NCI-H748 (cell line): ENCODE measurements around the gene ANKRD33B.

Experiments
- DNase-seq: peaks from one replicate; lab custom pipeline; 2025; ENCODE audit not compliant: unreplicated experiment; lab: John Stamatoyannopoulos, UW

The ANKRD33B gene

DNA sequence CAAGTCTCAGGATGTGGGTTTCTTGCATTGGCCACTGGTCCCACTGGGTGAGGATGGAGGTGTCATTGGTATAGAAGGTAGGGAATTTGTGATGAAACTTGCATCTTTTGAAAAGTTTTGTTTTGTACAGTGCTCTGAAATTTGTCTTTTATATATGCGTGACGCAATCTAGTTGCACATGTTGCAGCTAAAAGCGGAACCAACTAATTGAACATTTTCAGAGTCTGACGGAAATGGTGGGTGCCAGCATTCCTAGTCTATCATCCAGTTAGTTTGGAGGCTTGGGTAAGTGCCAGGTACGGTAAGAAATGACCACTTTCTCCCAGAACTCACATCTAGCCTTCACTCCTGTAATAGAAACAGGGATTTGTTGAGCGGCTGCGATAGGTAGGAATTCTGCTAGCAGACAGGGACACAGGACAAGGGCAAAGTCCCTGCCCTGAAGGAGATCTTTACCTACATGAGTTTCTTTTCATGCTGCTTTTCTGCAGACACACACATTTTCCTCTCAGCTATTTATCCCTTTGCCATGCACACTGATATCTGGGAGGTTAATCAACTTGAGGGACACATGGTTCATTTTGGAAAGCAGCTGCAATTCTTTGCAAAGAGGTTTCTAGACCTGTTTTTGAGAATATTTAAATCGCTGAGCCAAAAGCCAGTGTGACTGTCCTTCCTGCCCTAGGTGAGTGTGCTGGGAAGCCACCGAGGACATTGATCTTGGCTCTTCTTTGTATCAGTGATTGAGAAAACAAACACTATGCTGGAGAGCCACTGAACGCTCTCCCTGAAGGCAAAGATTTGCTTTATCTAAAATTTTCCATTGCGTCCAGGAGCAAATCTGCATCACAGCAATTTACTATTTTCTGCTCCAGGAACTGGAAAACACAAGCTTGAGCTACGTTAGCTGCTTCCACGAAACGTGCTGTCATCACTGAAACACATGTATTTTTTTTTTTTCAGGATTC is 107.5 kb downstream of the ANKRD33B start:
- DNase-seq: no peak

DNA sequence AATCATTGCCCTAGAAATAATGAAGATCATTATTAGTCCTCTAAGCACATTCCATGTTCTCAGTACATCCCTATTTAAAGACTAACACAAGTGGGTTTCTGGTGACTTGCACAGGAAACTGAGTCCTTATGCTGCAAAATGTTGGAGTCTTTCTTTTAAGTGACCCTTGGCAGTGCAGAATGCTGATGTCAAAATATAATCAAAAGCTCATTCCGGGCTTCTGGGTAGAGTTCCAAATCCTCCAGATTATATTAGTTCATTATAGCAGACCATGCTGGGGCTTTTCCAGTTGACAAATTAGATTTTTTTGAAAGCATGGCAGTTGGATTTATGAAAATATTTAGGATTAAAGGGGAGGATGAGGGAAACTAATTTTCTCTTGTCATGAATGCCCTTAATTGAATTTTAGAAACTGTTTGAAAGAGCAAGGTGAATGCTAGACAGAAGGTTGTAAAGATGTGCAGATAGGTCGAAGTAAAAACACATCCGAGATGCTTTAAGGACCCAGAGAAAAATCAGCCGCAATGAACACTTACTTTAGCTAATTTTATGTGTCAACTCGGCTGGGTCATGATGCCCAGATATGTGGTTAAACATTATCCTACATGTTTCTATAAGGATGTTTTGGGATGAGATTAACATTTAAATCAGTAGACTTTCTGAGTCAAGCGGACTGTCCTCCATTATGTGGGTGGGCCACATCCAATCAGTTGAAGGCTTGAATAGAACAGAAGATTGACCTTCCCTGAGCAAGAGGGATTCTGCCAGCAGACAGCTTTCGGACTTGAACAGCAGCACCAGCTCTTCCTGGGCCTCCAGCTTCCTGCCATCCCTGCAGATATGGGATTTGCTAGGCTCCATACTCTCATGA is 108.5 kb downstream of the ANKRD33B start:
- DNase-seq: no peak

DNA sequence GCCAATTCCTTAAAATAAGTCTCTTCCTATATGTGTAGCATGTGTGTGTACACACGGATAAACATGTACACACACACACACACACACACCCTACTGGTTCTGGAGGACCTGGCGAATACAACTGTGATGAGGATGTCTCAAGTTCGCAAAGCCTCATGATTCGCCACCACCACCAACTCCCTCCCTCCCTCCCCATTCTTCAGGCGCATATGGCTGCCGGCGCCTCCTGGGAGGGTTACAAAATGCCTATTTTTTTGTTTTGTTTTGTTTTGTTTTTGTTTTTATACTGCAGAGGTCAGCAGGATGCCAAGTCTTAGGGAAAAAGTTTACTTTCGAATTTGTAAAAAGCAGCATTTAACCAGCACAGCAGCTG is 109.1 kb downstream of the ANKRD33B start:
- no peak for DNase-seq

DNA sequence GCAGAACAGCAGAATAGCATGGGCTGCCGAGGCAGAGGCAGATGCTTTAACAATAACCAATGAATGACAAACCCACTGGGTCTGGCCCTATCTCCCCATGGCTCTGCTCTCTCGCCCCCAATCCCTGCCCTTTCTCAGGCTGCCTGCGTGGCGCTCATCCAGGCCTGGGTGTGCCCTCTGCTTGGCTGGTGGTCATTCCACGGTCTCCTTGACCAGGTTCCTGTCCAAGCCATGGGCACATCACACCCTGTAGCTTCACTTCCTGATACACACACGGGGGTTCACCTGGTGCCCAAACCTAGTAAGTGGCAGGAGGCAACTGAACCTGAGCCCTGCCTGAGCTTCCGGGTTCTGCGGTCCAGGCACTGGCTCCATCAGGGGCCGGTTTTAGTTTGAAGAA is 109.5 kb downstream of the ANKRD33B start:
- DNase-seq: no peak

DNA sequence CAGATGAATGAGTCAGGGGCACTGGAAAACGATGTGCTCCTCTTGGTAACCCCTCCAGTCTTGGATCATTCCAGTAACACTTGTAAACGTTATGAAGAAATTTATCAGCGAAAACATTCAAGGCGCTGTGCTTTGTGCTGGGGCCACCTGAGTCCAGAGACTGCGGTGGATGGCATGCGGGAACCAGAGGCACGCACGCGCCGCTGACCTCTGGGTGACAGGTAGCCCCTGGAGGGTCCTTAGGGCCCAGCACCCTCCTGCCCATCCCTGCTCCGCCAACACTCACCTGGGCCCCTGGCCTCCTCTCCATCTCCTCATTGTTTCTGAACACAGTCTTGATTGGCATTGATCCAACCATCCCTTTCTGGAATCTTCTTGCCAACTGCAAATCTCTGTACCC is 110.2 kb downstream of the ANKRD33B start:
- no peak for DNase-seq

DNA sequence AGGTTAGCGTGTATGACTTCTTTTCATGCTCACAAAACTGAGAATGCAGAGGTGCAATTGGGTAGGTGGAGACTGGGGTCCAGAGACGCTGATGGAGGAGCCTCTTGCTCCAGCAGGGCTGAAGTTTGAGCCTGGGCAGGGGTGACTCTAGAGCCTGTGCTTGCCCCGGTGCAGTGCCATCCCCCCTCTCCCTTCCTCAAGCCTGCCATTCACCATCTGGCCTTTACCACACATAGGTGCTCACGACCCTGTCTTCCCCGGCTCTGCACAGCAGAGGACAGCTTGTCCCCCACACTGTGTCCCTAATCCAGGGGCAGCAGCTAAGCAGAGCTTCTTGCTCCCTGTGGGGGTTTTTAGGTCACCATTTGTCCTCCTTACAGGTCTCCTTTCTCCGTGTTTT is 110.7 kb downstream of the ANKRD33B start:
- no peak for DNase-seq

DNA sequence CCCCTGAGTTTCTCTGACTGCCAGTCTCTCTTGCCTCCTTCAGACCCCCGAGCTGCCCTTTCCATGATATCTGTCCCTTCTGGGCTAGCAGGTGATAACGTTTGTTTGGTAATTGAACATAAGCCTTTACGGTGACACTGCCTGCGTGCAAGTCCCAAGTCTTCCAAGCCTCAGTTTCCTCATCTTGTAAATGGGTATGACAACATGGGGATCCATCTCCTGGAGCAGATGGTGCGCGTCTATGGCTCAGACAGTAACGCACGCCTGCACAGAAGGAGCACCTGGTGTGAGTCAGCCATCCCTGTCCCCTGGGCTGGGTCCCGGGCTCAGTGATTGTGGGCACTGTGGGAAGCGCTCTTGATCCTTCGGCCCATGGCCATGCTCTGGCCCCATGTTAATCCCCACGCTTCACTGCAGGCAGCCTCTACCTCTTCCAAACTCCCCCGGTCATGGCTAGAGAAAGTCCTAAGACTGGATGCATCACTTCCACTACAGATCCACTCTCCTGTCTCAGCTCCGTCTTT is 111.4 kb downstream of the ANKRD33B start:
- DNase-seq: no peak

DNA sequence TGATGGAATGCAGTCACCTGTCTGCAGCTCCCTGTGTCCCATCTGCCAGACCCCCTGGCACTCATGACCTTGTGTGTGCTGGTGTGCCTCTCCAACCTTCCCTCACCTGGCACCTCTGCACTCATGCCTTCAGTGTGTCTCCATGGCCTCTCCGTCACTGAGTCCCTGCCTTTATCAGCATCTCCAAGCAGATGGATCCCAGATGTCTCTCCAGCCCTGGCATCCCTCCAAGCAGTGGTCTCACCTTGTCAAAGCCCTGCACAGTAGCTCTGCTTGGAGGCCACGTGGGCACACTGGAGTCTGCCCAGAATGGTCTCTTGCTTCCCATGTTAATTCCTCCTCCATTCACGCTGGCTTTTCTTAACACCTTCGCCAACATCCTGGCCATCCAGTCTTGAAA is 112.4 kb downstream of the ANKRD33B start:
- no peak for DNase-seq

DNA sequence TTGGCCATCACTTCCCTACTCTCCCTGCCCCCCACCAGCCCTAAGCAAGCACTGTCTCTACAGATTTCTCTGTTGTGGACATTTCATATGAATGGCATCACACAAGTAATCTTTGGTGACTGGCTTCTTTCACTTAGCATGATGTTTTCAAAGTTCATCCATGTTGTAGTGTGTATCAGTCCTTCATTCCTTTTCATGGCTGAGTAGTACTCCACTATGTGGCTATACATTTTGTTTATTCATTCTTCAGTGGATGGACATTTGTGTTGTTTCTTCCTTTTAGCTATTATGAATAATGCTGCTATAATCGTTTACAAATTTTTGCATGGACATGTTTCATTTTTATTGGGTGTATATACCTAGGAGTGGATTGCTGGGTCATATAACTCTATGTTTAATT is 113.1 kb downstream of the ANKRD33B start:
- no peak for DNase-seq

DNA sequence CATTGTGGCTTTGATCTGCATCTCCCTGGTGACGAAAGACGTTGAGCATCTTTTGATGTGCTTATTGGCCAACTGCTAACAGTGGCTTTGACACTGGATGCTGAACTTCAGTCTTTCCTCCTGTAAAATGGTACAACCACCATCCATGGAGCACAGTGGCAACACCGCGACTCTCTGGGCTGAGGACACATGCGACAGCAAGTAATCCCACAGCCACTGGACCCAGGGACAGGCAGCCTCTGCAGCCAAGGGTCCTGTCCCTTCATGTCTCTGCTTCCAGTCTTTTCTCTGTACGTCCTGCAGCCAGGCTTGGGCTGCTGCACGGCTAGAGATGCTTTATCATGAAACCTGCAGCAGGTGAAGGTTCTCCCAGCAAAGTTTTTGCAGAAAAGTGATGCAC is 113.7 kb downstream of the ANKRD33B start:
- DNase-seq: no peak

DNA sequence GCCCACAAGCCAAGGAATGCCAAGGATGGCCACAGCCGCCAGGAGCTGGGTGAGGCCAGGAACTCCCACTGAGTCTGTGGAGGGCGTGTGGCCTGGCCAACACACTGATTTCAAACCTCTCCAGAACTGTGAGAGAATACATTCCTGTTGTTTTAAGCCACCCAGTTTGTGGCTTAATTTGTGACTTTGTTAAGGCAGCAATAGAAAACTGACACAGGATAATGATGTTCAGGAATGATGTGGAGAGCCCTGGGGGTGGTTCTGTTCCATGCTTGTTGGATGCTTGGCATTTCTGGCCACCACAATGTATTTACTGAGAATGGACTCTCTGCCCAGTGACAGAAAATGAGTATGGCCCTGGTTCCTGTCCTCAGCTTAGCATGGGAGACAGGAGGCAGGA is 114.4 kb downstream of the ANKRD33B start:
- no peak for DNase-seq

DNA sequence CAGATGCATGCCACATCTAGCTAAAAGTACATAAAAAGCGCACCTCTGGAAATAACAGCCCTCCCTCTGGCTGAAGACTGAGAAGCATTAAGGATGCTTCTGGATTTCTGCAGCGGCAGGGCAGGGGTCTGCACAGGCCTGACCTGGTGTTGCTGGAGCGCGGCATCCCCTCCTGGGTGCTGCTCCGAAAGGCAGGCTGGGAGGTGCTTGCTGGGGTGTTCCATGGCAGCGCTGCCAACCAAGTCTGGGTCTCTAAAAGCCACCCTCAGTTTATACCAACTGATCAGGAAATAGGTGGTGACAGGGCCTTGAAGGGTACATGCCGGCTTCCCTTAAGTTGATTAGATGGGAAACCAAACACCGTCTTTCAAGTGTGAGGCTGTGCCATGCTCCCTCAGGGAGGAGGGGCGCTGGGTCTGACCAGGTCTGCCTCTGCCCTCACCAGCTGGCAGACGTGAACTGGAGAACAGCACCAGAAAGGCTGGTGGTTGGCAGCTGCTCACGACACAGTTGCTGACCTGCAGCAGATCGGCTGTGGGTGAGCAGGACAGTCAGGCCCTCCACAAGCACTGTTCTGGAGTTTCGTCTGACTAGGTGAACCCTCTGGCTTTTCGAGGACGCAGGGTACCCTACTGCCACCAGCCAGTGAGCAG is 115.6 kb downstream of the ANKRD33B start:
- no peak for DNase-seq

DNA sequence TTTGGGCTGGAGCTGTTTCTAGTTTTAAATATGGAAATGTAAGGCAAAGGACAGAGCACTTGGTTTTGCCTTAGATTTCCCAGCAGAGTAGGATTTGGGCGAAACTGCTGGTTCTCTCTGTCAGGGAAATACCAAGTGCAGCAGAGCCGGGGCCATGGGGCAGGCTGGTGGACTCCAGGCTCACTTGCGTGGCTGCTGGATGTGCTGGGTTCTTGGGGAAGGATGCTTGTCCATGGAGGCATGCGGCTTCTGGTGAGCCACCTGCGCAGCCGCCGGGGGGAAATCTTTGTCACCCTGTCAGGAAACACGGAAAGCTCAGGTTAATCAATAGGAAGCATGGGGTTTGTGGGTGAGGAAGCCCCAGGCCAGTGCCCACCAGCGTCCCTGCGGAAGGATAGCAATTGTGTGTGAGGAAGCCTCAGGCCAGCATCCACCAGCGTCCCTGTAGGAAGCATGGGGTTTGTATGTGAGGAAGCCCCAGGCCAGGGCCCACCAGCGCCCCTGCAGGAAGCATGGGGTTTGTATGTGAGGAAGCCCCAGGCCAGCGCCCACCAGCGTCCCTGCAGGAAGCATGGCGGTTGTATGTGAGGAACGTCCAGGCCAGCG is 117.1 kb downstream of the ANKRD33B start:
- DNase-seq: no peak

DNA sequence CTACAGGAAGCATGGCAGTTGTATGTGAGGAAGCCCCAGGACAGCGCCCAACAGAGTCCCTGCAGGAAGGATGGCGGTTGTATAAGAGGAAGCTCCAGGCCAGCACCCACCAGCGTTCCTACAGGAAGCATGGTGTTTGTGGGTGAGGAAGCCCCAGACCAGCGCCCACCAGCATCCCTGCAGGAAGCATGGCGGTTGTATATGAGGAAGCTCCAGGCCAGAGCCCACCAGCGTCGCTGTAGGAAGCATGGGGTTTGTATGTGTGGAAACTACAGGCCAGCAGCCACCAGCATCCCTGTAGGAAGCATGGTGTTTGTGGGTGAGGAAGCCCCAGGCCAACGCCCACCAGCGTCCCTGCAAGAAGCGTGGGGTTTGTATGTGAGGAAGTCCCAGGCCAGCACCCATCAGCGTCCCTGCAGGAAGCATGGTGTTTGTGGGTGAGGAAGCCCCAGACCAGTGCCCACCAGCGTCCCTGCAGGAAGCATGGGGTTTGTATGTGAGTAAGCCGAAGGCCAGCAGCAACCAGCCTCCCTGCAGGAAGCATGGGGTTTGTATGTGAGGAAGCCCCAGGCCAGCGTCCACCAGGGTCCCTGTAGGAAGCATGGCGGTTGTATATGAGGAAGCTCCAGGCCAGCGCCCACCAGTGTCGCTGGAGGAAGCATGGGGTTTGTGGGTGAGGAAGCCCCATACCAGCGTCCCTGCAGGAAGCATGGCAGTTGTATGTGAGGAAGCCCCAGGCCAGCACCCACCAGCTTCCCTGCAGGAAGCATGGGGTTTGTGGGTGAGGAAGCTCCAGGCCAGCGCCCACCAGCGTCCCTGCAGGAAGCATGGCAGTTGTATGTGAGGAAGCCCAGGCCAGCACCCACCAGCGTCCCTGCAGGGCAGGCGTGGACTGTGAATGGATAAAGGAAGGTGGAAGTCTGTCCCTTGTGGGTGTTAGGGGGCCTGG is 118.1 kb downstream of the ANKRD33B start:
- no peak for DNase-seq

DNA sequence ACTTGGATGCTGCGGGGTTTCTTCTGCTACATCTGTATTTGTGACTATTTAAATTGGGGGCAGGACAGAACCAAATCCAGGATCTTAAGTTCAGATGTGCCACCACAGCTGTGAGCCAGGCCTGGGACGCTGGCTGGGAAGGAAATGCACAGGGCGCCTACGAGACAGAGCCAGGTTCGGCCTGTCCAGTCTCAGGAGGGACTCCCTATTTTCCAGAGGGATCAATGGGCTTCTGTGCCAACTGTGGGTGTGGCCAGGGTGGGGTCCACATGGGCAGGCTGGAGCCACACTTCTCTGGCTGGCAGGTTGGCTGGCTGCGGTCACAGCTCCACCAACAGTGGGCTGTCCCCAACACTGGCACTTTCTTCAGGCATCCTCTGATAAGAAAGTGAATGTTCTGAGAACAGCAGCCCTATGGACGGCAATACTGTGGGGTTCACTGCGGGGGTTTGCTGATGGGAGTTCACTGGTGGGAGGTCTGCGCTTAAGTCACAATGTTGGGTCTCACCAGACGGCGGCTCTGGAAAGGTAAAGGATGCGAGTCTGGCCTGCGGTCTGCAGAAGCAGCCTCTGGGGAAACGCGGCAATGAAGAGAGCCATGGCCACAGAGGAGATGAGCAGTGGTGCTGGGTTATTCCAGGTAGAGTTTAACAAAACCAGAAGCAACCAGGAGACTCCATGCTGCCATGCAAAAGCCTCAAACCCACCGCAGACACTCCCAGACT is 119.1 kb downstream of the ANKRD33B start:
- no peak for DNase-seq

DNA sequence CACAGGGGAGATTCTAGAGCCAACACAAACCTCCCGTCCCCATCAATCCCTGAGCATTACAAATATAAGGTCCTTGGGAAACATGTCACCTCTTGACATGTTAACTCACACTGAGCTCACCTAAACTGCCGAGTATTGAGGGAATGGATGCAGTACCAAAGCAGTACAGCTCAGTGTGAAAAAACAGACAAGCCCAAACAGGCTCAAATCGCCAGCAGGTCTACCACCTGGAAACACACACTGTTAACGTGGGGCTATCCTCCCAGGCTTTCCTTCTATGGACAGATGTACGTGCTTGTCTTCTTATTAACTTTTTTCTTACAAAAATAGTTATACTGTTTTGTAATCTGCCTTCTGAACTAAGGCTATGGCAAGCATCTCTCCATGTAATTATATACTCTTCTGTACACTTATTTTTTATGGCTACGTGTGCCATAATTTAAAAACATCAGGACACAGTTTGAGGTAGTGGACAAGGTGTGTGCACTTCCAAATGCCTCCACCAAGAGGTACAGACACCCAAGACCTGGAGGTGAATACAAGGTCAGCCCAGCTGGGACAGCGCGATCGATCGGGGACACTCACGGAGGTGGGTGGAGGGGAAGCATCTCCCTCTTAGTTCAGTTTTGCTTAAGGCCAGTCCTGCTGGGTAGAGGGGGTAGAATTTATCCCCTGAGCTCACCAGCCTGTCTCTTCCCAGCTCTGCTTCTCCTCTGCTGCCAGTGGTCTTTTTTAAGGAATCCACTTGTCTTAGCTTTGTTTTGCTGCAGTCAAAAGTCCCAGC is 120.6 kb downstream of the ANKRD33B start:
- no peak for DNase-seq

DNA sequence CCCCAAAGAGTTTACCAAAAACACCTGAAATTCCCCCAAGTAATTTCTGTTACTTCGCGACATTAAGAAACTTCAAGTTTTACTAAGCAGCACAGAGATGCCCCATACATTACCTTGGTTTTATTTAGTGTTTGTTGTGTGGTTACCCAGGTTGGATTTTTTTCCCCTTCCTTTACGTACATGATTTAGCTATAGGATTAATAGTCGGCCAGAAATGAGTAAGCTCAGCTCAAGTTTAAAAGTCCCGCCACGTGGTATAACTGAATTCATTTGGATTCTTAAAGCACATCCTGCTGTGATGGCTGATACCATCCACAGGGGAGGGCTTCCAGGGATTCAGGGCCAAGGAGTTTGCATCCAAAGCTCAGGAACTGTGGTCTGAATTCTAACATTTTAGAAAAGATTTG is 121.2 kb downstream of the ANKRD33B start:
- no peak for DNase-seq

DNA sequence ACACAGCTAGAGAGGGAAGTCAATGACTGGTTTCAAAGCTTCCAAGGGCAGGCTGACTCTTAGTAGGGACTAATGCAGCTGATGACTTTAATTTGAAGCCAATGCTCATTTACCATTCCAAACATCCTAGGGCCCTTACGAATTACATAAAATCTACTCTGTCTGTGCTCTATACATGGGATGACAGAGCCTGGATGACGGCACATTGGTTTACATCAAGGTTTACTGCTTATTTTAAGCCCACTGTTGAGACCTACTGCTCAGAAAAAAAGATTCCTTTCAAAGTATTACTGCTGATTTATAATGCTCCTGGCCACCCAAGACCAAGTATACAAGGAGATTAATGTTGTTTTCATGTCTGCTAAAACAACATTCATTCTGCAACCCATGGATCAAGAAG is 123.0 kb downstream of the ANKRD33B start:
- no peak for DNase-seq
